ENCODE measurements around the gene DPP7. TPM values are rescaled to one million over a fixed set of nuclear protein-coding genes. Genes with fewer than 3 reads are reported as not detected.

DPP7 gene
- total and polyA plus RNA-seq, 3 donors from 2014 or later, result 207 to 242 (median 215) TPM

GRCh38 chr9:137152844-137153405 is 38.4 kb upstream of the DPP7 start:
- Histone ChIP-seq H3K4me1 (peaks cover 4% of the 10 kb centered on the region), H3K27ac (no peak overlapping the region), H3K4me3 (no peak overlapping the region), H3K9me3 (no peaks in the 10 kb centered on the region), H3K27me3 (no peaks in the 10 kb centered on the region), H3K36me3 (ENCODE audit: low read depth, missing control alignments) (no peaks in the 10 kb centered on the region)
- DNase-seq, result no peak
- 74 to 87% methylated on average over 7 of the region's 7 CpGs for WGBS, 2 donors
- intact Hi-C loops (cut with DNase I; ENCODE audit: low total_unique reads), result no loop called here
- TF ChIP-seq, protein P1, sequence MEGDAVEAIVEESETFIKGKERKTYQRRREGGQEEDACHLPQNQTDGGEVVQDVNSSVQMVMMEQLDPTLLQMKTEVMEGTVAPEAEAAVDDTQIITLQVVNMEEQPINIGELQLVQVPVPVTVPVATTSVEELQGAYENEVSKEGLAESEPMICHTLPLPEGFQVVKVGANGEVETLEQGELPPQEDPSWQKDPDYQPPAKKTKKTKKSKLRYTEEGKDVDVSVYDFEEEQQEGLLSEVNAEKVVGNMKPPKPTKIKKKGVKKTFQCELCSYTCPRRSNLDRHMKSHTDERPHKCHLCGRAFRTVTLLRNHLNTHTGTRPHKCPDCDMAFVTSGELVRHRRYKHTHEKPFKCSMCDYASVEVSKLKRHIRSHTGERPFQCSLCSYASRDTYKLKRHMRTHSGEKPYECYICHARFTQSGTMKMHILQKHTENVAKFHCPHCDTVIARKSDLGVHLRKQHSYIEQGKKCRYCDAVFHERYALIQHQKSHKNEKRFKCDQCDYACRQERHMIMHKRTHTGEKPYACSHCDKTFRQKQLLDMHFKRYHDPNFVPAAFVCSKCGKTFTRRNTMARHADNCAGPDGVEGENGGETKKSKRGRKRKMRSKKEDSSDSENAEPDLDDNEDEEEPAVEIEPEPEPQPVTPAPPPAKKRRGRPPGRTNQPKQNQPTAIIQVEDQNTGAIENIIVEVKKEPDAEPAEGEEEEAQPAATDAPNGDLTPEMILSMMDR (IDR thresholded peaks at IDR 0.05), result no peak
- no peak for TF ChIP-seq POLR2A (IDR thresholded peaks at IDR 0.05)

DNA sequence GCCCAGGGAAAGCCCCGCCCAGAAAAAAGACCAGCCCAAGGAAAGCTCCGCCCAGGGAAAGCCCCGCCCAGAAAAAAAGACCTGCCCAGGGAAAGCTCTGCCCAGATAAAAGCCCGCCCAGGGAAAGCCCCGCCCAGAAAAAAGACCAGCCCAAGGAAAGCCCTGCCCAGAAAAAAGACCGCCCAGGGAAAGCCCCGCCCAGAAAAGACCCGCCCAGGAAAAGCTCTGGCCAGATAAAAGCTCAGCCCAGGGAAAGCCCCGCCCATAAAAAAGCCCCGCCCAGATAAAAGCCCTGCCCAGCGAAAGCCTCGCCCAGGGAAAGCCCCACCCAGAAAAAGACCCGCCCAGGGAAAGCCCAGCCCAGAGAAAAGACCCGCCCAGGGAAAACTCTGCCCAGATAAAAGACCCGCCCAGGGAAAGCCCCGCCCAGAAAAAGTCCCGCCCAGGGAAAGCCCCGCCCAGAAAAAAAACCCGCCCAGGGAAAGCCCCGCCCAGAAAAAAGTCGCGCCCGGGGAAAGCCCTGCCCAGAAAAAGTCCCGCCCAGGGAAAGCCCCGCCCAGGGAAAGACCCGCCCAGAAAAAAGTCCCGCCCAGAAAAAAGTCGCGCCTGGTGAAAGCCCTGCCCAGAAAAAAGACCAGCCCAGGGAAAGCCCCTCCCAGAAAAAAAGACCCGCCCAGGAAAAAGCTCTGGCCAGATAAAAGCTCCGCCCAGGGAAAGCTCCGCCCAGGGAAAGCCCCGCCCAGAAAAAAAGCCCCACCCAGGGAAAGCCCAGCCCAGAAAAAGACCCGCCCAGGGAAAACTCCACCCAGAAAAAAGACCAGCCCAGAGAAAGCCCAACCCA is 36.3 kb upstream of the DPP7 start:
- Histone ChIP-seq H3K4me3 (peak overlapping the region in 1 of 2 donors; percentile 10), H3K4me1 (no peaks in the 10 kb centered on the region), H3K9me3 (no peaks in the 10 kb centered on the region), H3K27ac (no peak overlapping the region), H3K36me3 (ENCODE audit: low read depth, missing control alignments) (no peaks in the 10 kb centered on the region), H3K27me3 (no peaks in the 10 kb centered on the region)
- 19 to 29% methylated on average over 32 to 34 of the region's 34 CpGs for WGBS, 2 donors
- TF ChIP-seq, protein P1 (IDR thresholded peaks at IDR 0.05), result no peak
- no peak for TF ChIP-seq POLR2A (IDR thresholded peaks at IDR 0.05)
- peak; percentile 77 for DNase-seq
- intact Hi-C loops (cut with DNase I; ENCODE audit: low total_unique reads), result no loop called here

DNA sequence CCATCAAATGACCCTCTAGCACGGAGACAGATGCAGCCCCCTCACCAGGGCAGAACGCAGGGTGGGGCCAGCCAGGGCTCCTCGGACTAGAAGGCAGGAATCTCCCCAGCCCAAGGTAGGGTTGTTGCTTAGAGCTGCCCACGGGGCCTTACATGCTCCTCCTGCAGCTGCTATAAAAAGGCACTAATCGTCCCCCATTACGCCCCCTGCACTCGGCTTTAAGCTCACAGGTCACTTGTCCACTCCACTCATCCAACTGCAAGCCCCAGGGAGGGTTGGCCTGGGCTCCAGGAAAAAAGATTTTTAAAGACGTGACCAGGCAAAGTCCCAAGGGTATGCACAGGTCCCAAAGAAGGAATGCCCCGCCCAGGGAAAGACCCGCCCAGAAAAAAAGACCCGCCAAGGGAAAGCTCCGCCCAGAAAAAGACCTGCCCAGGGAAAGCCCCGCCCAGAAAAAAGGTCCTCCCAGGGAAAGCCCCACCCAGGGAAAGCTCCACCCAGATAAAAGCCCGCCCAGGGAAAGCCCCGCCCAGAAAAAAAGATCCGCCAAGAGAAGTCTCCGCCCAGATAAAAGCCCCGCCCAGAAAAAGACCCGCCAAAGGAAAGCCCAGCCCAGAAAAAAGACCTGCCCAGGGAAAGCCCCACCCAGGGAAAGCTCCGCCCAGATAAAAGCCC is 35.5 kb upstream of the DPP7 start:
- 42 to 43% methylated on average over 19 to 20 of the region's 20 CpGs for WGBS, 2 donors
- H3K9me3 ChIP-seq, result no peaks in the 10 kb centered on the region
- H3K4me3 ChIP-seq, result peak overlapping the region in 1 of 2 donors; percentile 10
- no peaks in the 10 kb centered on the region for H3K4me1 ChIP-seq
- H3K27ac ChIP-seq, result no peak overlapping the region
- TF ChIP-seq POLR2A (IDR thresholded peaks at IDR 0.05), result no peak
- TF ChIP-seq, protein P1 (IDR thresholded peaks at IDR 0.05), result no peak
- H3K36me3 ChIP-seq (ENCODE audit: low read depth, missing control alignments), result no peaks in the 10 kb centered on the region
- DNase-seq, result no peak
- intact Hi-C loops (cut with DNase I; ENCODE audit: low total_unique reads), result no loop called here
- H3K27me3 ChIP-seq, result no peaks in the 10 kb centered on the region

DNA sequence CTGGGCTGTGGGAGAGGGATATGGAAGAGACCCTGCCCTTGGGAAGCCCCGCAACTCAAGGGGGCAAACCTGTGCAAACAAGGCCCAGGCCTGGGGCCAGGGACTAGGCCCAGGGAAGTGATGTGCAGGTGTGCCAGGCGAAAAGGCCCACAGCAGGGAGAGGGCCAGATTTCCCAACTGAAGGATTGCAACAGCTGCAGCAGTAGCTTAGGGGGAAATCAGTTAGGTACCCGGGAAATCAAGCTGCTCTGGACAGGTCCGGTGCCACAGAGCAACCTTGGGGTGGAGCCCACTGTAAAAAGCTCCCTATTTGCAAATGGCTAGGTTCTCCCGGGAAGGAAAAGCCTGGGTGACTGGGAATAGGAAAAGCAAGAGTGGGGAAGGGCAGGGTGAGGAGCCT is 34.8 kb upstream of the DPP7 start:
- Histone ChIP-seq H3K4me1 (no peaks in the 10 kb centered on the region), H3K27me3 (no peaks in the 10 kb centered on the region), H3K36me3 (ENCODE audit: low read depth, missing control alignments) (no peaks in the 10 kb centered on the region), H3K4me3 (no peak overlapping the region), H3K9me3 (no peaks in the 10 kb centered on the region), H3K27ac (no peak overlapping the region)
- intact Hi-C loops (cut with DNase I; ENCODE audit: low total_unique reads), result no loop called here
- WGBS, 2 donors, result 78% methylated on average over 5 of the region's 5 CpGs
- no peak for TF ChIP-seq POLR2A (IDR thresholded peaks at IDR 0.05)
- TF ChIP-seq, protein P1 (IDR thresholded peaks at IDR 0.05), result no peak
- no peak for DNase-seq
